B cell (primary cell): Measurements from ENCODE around the gene CDC42EP4.

ENCODE experiments used
- EZH2 ChIP-seq: IDR thresholded peaks from 2 replicates; pipeline ENCODE4 v1.6.1; 2012; ENCODE audit warnings: borderline replicate concordance, low read depth, mild to moderate bottlenecking, moderate library complexity, low read length; ENCODE audit not compliant: insufficient read depth, poor library complexity, severe bottlenecking
- TF ChIP-seq, protein P1 (sequence below): fragments of 200-600 bp; IDR thresholded peaks from one replicate; pipeline ENCODE4 v1.8.0; 2022; ENCODE audit warnings: antibody characterized with exemption, mild to moderate bottlenecking

DNA sequence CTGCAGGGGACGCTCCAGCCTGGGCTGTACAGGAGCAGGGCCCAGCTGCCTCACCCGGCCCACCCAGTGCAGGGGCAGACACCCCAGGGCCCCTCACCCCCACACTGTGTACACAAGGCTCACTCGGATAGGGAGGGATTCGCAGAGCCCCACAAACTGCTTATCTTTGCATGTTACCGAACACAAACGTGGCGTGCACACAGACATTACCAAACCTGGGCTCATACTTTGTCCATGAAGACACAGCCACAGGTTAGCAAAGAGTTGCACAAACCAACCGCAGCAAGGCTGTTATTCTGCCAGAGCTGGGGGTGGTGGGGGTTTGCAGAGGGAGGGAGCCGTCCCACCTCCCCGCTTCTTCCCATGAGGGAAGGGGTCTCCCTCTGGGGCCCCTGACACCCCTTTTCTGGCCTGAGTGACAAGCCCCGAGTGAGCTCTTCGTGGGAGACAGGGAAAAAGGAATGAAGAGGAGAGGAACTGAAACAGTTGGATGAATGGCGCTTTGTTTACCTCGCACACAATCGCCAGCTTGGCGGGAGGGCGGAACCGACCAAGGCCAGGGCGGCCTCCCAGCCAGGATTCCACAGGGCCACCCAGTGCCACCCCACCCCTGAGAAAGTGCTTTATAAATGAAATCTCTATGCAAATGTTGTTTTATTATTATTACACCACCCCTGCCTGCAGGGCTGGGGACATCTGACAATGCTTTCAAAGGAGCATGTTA, 49.7 kb downstream of the CDC42EP4 start:
- TF ChIP-seq, protein P1, sequence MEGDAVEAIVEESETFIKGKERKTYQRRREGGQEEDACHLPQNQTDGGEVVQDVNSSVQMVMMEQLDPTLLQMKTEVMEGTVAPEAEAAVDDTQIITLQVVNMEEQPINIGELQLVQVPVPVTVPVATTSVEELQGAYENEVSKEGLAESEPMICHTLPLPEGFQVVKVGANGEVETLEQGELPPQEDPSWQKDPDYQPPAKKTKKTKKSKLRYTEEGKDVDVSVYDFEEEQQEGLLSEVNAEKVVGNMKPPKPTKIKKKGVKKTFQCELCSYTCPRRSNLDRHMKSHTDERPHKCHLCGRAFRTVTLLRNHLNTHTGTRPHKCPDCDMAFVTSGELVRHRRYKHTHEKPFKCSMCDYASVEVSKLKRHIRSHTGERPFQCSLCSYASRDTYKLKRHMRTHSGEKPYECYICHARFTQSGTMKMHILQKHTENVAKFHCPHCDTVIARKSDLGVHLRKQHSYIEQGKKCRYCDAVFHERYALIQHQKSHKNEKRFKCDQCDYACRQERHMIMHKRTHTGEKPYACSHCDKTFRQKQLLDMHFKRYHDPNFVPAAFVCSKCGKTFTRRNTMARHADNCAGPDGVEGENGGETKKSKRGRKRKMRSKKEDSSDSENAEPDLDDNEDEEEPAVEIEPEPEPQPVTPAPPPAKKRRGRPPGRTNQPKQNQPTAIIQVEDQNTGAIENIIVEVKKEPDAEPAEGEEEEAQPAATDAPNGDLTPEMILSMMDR, result no peak
- TF ChIP-seq EZH2, result no peak
